Measurements from ENCODE around the gene USB1.
"Not testable (repeated sequence)": the region's sequence is repeated elsewhere in the genome, so short reads cannot be mapped to it uniquely, and the experiment has no call there.

Gene USB1

GRCh38 chr16:57996406-57997175 is 4.6 kb upstream of the USB1 start:
- DNase-seq: no peak

GRCh38 chr16:57997176-57997527 is 4.1 kb upstream of the USB1 start:
- no peak for DNase-seq

DNA sequence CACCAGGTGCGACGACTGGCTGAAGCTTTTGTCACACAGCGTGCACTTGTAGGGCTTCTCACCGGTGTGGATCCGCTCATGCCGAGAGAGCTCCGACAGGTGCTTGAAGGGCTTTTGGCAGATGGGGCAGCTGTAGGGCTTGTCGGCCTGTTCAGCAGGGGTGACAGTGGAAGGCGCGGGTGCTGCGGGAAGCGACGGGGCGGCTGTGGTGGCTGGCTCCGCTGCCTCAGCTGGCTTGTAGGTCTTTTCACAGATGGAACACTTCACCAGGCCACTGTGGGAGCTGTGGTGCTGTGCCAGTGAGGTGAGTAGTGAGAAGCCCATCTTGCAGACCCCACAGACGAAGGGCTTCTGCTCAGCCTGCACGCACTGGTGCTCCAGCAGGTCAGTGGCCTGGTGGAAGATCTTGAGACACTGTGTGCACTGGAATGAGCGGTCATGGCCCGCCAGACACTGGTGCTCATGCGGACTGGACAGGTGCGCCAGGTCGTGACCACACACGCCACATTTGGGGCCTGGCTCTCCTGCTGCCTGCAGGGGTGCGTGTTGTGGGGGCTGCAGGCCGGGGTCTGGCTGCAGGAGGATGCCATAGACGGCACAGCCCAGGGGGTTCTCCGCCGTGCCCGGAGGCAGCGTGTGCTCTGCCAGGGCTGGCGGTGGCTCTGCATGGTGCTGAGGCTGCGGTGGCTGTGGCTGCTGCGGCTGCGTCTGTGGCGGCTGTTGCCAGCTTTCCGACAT is 3.5 kb upstream of the USB1 start:
- no peak for DNase-seq

- DNase-seq: no peak
These were observed 2.7 kb upstream of the USB1 start for GRCh38 chr16:57998486-57998885.

DNA sequence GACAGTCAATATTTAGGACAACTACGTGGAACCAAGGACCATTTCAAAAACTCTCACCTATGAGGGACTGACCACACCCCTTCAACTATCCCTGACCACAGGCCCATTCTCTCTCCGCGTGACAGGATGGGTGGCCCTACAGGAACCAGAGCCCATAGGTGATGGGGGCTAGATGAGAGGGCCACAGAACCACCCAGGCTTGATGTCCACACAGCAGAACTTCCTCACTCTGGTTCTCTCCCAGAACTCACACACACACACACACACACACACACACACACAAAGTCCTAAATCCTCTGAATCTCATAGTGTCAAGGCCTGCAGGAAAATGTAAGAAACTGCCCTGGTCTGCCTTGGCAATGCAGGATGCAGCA is 2.2 kb upstream of the USB1 start:
- DNase-seq: no peak

GRCh38 chr16:57999366-57999970 is 1.7 kb upstream of the USB1 start:
- peak; percentile 58 for DNase-seq

GRCh38 chr16:57999971-58000705 is 1.1 kb upstream of the USB1 start, which contains the start of gene ZNF319:
ZNF319 (minus strand) TSS chr16:58000672; CDS start chr16:57998265, 2,407 bp downstream.
- no peak for DNase-seq

DNA sequence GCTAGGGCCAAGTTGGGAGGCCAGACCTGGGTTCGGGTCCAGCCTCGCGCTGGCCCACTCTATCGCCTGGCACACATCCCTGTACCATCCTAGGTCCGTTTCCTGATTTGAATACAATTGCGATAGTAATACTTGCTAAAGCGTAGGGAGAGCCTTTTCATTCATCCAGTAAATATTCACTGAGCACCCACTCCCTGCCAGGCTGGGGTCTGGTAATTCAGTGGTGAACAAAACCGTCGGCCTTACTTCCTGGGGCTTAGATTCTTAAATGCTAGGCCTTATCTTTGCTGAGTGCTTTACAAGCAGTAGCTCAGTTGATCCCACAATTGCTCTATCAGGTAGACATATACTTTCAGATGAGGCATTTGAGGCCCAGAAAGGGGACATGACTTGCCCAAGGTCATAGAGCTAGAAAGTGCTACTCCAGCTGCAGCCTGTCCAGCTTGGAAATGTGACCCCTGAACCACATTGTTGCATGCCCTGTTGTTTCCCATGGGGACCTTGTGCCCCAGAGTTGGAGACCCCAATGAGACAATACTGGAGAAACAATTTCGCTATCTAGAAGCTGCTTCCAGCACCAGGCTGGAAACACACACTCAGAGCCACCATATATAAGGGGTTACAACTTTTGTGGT is 691 bp downstream of the USB1 start:
- DNase-seq: no peak

DNA sequence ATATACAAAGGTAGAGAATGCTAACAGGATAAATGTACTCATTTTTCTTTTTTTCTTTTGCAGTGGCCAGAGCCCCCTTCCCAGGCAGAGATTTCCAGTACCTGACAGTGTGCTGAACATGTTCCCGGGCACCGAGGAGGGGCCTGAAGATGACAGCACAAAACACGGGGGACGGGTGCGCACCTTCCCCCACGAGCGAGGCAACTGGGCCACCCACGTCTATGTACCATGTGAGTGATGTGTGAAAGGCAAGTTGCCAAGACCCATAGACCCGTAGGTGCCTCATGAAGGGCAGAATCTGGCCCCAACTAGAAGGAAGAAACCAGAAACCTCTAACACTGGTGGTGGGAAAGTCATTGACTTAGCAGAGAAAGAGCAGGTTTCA is 1.2 kb downstream of the USB1 start:
- DNase-seq: no peak

GRCh38 chr16:58002936-58003335 is 1.7 kb downstream of the USB1 start:
- no peak for DNase-seq

- not testable (repeated sequence) for DNase-seq
These were observed 3.5 kb downstream of the USB1 start for GRCh38 chr16:58004736-58005135.

DNA sequence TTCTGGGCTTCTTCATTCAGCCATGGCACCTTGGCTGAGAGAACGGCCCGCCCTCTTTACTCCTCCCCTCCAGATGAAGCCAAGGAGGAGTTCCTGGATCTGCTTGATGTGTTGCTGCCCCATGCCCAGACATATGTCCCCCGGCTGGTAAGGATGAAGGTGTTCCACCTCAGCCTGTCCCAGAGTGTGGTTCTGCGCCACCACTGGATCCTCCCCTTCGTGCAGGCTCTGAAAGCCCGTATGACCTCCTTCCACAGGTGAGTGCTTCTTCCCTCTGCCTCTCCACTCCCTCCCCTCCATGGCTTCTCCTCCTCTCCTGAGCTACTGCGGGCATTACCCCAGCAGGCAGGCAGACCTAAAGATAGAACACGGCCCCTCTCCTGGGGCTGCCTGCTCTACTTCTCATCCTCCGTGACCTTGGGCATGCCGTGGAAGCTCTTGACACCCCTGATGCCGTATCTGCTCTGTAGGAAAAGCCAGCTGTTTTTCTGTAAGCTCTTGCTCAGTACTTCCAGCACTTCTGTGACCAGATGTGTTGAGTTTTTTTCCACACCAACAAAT is 8.7 kb downstream of the USB1 start:
- no peak for DNase-seq

DNA sequence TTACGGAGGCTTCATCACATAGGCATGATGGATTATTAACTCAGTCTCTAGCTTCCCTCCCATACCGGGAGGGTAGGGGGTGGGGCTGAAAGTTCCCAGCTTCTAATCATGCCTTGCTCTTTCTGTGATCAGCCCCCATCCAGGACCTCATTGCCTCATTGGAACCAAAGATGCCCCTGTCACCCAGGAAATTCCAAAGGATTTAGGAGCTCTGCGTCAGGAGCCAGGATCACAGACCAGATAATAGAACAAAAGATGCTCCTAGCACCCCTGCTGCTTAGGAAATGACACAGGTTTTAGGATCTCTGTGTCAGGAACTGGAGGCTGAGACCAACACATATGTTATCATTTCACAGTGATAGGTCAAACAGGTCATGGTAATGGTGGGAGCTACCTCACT is 9.7 kb downstream of the USB1 start:
- no peak for DNase-seq

DNA sequence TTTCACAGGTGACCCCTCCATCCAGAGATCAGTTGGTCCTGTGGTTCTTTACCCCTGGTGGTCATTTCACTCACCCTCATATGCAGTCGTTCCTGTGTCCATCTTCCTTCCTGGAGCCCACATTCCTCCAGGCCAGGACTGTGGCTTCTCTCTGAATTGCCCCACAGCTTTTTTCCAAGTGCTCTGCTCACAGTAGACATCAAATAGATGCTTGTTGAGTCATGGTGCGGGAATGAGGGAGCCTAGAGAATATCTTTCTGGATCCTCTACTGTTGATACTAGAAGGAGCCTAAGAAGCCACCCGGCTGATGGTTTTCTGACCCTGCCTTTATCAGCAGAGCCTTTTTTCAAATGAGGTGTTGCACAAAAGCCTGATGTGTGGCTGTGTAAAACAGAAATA is 10.4 kb downstream of the USB1 start:
- no peak for DNase-seq

GRCh38 chr16:58012481-58012880 is 11.3 kb downstream of the USB1 start:
- DNase-seq: peak; percentile 45

DNA sequence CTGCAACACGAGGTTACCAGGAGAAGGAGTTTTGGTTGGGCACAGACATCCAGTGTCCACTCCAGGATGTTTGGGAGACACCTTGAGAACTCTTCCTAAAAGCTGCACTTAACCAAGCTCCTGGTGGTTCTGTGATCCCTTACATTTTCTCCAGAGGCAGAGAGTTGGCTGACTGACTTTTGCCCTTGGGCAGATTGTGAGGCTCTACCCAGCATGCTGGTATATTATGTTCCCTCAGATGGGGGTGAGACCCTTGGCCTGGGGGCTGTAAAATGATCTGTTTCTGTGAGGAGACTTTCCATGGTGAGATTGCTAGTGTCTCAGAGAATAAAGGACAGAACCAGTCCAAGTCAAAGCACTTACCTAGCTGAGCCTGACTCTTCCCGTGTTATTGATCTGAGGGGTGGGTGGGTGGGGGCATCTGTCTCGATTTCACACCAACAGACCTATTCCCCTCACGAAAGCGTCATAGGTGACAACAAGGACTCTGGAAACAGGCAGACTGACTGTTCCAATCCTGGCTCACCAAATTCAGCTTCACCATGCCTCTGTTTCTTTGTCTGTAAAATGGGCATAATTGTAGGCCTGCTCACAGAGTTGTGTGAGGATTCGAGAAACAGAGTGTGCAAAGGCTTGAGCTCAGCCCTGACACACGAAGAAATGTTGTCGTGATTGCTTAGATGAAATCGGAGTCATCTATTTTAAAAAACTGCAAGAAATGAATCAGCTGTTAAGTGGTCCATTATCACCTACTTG is 12.2 kb downstream of the USB1 start:
- DNase-seq: no peak

- DNase-seq: no peak
These were observed 15.7 kb downstream of the USB1 start for GRCh38 chr16:58016840-58017446.

DNA sequence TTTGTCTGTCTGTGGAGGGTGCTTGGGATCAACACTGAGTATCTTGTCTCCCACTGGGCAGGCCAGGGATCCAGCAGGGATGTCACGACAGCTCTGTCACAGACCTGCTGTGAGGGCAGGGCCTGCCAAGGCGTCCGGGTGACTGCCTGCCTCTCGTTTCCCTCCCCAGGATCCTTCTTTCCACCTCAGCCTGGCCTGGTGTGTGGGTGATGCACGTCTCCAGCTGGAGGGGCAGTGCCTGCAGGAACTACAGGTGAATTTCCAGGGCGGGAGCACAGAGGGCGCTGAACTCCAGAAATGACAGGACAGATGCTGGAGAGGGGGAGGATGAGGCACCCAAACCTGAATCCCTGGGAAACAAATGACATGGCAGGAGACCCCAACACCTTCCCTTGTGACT is 17.6 kb downstream of the USB1 start:
- no peak for DNase-seq

GRCh38 chr16:58019866-58020538 is 18.8 kb downstream of the USB1 start:
- no peak for DNase-seq

- peak; percentile 91 for DNase-seq
These were observed 19.7 kb downstream of the USB1 start for GRCh38 chr16:58020628-58021521.

Data from eye (tissue), 1 donor.